Measurements from ENCODE around the gene PCP2. TPM values are rescaled to one million over a fixed set of nuclear protein-coding genes. Genes with fewer than 3 reads are reported as not detected.

PCP2 gene
- total and polyA plus RNA-seq, 7 donors: 0.20 TPM; not detected in 6

DNA sequence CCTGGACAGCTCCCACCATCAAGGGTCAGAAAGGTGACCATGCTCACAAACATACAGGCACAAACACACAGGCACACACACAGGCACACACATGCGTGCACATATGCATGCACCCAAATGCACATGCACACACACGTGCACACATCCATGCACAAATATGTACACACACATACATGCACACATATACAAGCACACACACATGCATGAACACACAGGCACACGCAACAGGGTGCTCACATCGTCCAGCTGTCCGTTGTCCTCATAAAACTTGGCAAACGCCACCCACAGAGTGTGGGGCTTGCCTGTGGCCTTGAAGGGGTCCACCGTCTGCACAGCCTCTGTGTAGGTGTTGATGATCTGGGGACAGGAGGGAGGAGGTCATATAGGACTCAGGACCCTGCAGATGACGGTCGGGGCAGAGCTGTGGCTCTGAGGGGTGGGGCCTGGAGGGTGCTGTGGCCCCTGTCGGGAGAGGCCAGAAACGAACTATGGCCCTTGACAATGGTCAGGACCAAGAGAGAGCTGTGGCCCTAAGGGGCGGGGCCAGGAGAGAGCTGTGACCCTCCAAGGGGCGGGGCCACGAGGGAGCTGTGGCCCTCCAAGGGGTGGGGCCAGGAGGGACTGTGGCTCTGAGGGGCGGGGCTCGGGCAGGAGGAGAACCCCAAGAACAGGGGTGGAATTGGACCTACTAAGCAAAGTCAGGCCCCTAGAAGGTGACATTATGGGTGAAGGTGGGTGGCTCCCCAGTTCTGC, 10.4 kb downstream of the PCP2 start:
- Histone ChIP-seq H3K4me1 (peaks cover 12% of the 10 kb centered on the region), H3K36me3 (ENCODE audit: insufficient read depth in 1 of 2, low read depth in 1 of 2) (peaks cover 8 to 96% of the 10 kb centered on the region in 2 donors), H3K27me3 (ENCODE audit: insufficient read depth in 3 of 3, low read length in 2 of 3) (no peaks in the 10 kb centered on the region), H3K27ac (no peak overlapping the region), H3K4me3 (no peak overlapping the region), H3K9me3 (no peaks in the 10 kb centered on the region)
- intact Hi-C loops (cut with DNase I): no loop called here
- TF ChIP-seq, protein P1, sequence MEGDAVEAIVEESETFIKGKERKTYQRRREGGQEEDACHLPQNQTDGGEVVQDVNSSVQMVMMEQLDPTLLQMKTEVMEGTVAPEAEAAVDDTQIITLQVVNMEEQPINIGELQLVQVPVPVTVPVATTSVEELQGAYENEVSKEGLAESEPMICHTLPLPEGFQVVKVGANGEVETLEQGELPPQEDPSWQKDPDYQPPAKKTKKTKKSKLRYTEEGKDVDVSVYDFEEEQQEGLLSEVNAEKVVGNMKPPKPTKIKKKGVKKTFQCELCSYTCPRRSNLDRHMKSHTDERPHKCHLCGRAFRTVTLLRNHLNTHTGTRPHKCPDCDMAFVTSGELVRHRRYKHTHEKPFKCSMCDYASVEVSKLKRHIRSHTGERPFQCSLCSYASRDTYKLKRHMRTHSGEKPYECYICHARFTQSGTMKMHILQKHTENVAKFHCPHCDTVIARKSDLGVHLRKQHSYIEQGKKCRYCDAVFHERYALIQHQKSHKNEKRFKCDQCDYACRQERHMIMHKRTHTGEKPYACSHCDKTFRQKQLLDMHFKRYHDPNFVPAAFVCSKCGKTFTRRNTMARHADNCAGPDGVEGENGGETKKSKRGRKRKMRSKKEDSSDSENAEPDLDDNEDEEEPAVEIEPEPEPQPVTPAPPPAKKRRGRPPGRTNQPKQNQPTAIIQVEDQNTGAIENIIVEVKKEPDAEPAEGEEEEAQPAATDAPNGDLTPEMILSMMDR (IDR thresholded peaks at IDR 0.05): no peak
- DNase-seq (peak in 1 of 2 donors; percentile 35), ATAC-seq (no peak)
- 79 to 85% (median 84%) methylated on average over 16 of the region's 16 CpGs for WGBS, 3 donors

DNA sequence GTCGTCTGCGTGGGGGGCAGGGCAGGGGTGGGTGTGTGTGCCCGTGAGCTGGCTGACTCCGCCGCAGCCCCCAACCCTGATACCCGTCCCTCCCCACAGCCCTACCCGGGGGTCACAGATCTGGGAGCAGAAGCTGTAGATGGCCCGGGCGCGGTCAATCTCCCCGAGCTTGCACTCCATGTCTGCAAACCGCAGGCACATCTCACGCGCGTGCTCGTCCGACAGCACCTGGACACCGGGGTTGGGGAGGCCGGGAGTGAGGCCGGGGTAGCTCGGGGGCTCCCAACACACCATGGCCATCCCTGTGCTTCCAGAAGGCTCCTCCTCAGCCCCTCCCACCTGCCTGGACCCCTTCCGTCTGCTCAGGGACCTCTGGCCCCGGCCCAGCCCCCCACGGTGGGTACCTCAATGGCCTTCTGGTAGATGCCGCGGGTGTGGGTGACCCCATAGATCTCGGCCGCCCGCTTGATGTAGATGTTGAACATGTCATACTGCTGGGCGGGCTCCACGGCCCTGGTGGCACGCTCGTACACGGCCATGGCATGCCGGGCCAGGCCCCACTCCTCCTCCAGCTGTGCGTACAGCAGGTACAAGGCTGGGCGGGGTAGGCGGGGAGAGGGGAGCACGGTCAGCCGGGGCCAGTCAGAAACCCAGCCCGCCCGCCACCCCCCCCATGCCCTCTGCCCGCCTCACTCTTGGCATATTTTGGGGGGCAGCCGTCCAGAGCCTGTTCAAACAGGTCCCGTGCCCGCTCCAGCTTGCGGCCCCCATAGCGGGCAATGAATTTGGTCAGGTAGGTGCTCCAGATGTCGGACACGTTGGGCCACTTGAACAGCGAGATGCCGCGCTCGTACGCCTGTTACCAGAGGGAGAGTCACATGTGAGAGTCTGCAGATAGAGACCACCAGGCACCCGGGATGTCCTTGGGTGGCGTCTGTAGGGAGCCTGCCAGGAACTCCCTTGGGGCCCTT, 12.8 kb downstream of the PCP2 start:
- WGBS, 3 donors: 93 to 94% (median 93%) methylated on average over 57 of the region's 57 CpGs

DNA sequence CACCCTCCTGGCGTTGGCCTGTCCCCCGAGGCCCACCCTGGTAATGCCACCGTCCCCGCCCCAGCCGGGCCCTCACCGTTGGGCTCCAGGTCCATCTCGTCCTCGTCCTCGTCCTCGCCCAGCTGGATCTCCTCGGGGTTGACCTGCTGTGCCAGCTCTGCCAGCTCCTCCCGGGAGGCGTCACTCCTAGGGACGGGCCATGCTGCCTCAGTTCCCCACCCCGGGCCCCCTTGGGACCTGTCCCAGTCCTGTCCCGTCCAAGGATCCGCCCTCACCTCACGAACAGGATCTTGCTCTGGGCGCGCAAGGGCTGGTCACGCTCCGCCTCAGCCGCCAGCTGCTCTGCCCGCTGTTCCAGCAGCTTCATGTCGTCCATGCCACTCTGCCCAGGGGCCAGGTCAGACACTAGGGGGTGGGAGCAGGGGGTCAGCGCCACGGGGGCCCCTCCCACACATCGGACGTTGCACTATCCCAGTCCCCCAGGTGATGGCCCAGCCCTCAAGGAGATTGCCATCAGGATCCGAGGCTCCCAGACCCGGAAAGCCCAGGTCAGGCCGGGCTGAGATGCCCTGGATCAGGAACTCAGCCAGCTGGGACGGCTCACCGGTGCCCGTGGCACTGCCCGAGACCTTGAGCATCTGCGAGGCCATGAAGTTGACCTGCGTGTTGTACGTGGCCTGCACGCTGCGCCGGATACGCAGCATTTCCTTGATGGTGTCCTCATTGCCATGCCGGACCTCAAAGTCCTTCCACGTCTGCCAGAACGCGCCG, 13.7 kb downstream of the PCP2 start:
- H3K4me1 ChIP-seq: peaks cover 8% of the 10 kb centered on the region
- no peak overlapping the region for H3K27ac ChIP-seq
- H3K9me3 ChIP-seq: no peaks in the 10 kb centered on the region
- H3K27me3 ChIP-seq (ENCODE audit: insufficient read depth in 3 of 3, low read length in 2 of 3): no peaks in the 10 kb centered on the region
- ATAC-seq (no peak), DNase-seq (peak in 1 of 2 donors; percentile 48)
- intact Hi-C loops (cut with DNase I): loop anchor here in 1 of 2 donors (5.0 kb wide), 1 partner anchor 518 kb away; no protein-coding TSS in a partner anchor
- 72 to 85% (median 76%) methylated on average over 45 to 48 of the region's 48 CpGs for WGBS, 3 donors
- H3K36me3 ChIP-seq (ENCODE audit: insufficient read depth in 1 of 2, low read depth in 1 of 2): peaks cover 8 to 66% of the 10 kb centered on the region in 2 donors
- TF ChIP-seq, protein P1 (IDR thresholded peaks at IDR 0.05): no peak
- H3K4me3 ChIP-seq: no peak overlapping the region

More for the DNA sequence above, 12.8 kb downstream of the PCP2 start:
- H3K27me3 ChIP-seq (ENCODE audit: insufficient read depth in 3 of 3, low read length in 2 of 3): no peaks in the 10 kb centered on the region
- no peak for DNase-seq
- H3K36me3 ChIP-seq (ENCODE audit: insufficient read depth in 1 of 2, low read depth in 1 of 2): peaks cover 8 to 75% of the 10 kb centered on the region in 2 donors
- H3K9me3 ChIP-seq: no peaks in the 10 kb centered on the region
- no peak for ATAC-seq
- TF ChIP-seq, protein P1 (IDR thresholded peaks at IDR 0.05): no peak
- H3K4me3 ChIP-seq: no peak overlapping the region
- intact Hi-C loops (cut with DNase I): no loop called here
- peaks cover 8% of the 10 kb centered on the region for H3K4me1 ChIP-seq
- H3K27ac ChIP-seq: no peak overlapping the region

DNA sequence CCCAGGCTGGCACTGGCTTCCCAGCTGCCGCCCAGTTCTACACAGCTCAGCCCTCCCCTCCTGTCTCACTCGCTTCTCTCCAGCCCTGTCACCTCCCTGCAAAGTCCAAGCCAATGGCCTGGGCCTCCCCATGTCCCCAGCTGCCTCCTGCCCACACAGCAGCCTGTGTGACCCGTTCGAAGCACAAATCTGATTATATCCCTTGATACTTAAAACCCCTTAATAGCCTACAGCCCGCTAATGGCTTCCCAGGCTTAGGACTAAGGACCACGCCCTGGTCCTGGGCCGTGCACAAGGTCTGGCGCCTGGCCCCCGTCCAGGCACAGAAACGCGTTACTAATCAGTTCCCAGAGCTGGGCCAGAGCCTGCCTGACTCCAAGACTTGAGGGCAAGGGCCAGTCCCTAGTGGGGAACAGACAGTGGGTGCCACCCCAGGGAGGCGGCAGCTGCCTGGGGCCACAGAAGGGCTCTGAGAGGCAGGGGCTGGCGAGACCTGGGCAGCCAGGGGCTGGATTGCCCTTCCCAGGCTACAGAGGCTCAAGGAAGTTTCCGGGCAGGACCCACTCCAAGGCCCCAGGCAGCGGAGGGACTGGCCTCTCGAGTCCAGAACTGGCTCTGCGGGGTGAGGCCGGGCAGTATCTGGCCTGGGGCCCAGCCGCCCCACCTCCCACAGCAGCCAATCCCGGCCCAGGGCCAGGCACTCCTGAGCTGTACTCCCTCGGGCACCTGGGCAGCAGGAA, 14.6 kb downstream of the PCP2 start:
- intact Hi-C loops (cut with DNase I): loop anchor here in 1 of 2 donors (5.0 kb wide), 1 partner anchor 517 kb away; no protein-coding TSS in a partner anchor
- ATAC-seq (peak in 3 of 4 donors; percentile 21 to 54 (median 28)), DNase-seq (no peak)
- H3K27me3 ChIP-seq (ENCODE audit: insufficient read depth in 3 of 3, low read length in 2 of 3): no peaks in the 10 kb centered on the region
- peaks cover 8 to 57% of the 10 kb centered on the region in 2 donors for H3K36me3 ChIP-seq (ENCODE audit: insufficient read depth in 1 of 2, low read depth in 1 of 2)
- H3K4me1 ChIP-seq: peaks cover 8% of the 10 kb centered on the region
- 30 to 47% (median 39%) methylated on average over 20 to 21 of the region's 21 CpGs for WGBS, 3 donors
- TF ChIP-seq, protein P1 (IDR thresholded peaks at IDR 0.05): no peak
- no peak overlapping the region for H3K4me3 ChIP-seq
- H3K27ac ChIP-seq: no peak overlapping the region
- no peaks in the 10 kb centered on the region for H3K9me3 ChIP-seq

All from psoas muscle (tissue), 8 donors.